ENCODE measurements around the gene SLC51A. TPM values are rescaled to one million over a fixed set of nuclear protein-coding genes. Genes with fewer than 3 reads are reported as not detected.
A peak's percentile ranks its signal among the peaks of the same experiment; 100 is the strongest.

The SLC51A gene
- total and polyA plus RNA-seq, 2 experiments from 2014 or later: 6.0 TPM; not detected in 1

DNA sequence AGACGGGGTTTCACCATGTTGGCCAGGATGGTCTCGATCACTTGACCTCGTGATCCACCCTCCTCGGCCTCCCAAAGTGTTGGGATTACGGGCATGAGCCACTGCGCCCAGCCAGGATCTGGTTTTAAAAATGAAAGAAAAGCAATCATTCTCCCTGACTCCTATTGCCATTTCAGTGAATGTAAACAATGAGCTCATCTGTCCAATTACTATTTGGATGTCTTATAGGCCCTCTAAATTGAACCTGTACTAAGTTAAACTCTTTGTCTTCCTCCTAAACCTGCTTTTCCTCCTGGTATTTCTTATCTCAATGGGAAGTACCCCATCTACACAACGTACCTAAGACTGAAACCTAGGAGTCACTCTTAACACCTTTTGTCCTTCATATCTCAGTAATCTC, 47.5 kb downstream of the SLC51A start:
- TF ChIP-seq EZH2phosphoT487 (IDR thresholded peaks at IDR 0.05; ENCODE audit: insufficient read depth, low read depth): no peak
- no peak for TF ChIP-seq EZH2 (IDR thresholded peaks at IDR 0.05; ENCODE audit: insufficient read depth, poor library complexity, severe bottlenecking)
- Histone ChIP-seq H3K9me3 (ENCODE audit: low read depth) (no peaks in the 10 kb centered on the region), H3F3A (ENCODE audit: insufficient read depth) (peaks cover 6% of the 10 kb centered on the region; the same call in 1 of the 2 replicates), H3K4me2 (ENCODE audit: unreplicated experiment) (no peak overlapping the region), H3K4me1 (ENCODE audit: insufficient read depth) (peaks cover 10% of the 10 kb centered on the region; the same call in 1 of the 2 replicates), H3K9me2 (ENCODE audit: insufficient read depth) (no peaks in the 10 kb centered on the region), H3K79me2 (ENCODE audit: insufficient read depth) (peaks cover 88% of the 10 kb centered on the region), H3K36me3 (ENCODE audit: low read depth) (peaks cover 27% of the 10 kb centered on the region), H3K9ac (no peak overlapping the region), H2AFZ (no peak overlapping the region), H3K27me3 (replicated peaks; ENCODE audit: insufficient read depth) (no peaks in the 10 kb centered on the region), H4K20me1 (ENCODE audit: insufficient read depth) (no peaks in the 10 kb centered on the region), H3K4me3 (no peak overlapping the region), H3K27ac (no peak overlapping the region)
- 89 to 94% methylated on average over 7 of the region's 7 CpGs for WGBS, 2 experiments (ENCODE audit: low coverage in 1 of 2, low lambda C conversion rate in 2 of 2, missing lambda C conversion rate in 2 of 2)
- in situ Hi-C loops (cut with MboI): no loop called here
- DNase-seq: no peak

DNA sequence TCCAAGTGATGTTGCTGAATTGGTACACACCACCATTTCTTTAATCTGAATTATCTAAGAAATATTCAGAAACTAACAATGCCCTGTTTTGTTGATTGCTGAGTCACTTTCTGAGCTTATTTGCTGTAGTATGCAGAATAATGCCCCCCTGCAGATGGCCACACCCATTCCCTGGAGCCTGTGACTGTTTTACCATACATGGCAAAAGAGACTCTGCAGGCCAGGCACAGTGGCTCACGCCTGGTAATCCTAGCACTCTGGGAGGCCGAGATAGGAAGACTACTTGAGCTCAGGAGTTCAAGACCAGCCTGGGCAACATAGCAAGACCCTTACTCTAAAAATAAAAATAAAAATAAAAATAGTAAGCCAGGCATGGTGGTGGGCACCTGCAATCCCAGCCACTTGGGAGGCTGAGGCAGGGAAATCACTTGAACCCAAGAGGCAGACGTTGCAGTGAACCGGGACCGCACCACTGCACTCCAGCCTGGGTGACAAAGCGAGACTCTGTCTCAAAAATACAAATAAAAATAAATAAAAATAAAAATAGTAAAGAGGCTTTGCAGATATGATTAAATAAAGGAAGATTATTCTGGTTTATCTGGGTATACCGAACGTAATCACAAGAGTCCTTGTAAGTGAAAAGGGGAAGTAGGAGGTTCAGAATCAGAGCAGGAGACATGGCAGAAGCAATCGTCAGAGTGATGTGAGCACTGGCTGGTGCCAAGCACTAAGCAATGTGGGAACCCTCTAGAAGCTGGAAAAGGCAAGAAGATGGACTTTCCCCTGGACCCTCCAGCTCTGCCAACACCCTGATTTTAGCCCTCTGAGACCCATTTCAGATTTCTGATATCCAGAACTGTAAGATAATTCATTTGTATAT, 52.2 kb downstream of the SLC51A start:
- WGBS, 2 experiments (ENCODE audit: low coverage in 1 of 2, low lambda C conversion rate in 2 of 2, missing lambda C conversion rate in 2 of 2): 64 to 69% methylated on average over 9 of the region's 9 CpGs
- no peak overlapping the region for H3K4me3 ChIP-seq
- peaks cover 17% of the 10 kb centered on the region; the same call in 1 of the 2 replicates for H3F3A ChIP-seq (ENCODE audit: insufficient read depth)
- H3K27me3 ChIP-seq (replicated peaks; ENCODE audit: insufficient read depth): no peaks in the 10 kb centered on the region
- H3K4me1 ChIP-seq (ENCODE audit: insufficient read depth): peaks cover 15% of the 10 kb centered on the region; the same call in 1 of the 2 replicates
- H3K27ac ChIP-seq: peak overlapping the region; percentile 58
- no peak overlapping the region for H3K4me2 ChIP-seq (ENCODE audit: unreplicated experiment)
- peak; percentile 86 for DNase-seq
- no peak for TF ChIP-seq EZH2 (IDR thresholded peaks at IDR 0.05; ENCODE audit: insufficient read depth, poor library complexity, severe bottlenecking)
- TF ChIP-seq EZH2phosphoT487 (IDR thresholded peaks at IDR 0.05; ENCODE audit: insufficient read depth, low read depth): no peak
- no peak overlapping the region for H2AFZ ChIP-seq
- no peaks in the 10 kb centered on the region for H3K9me3 ChIP-seq (ENCODE audit: low read depth)
- peaks cover 83% of the 10 kb centered on the region for H3K79me2 ChIP-seq (ENCODE audit: insufficient read depth)
- H3K9me2 ChIP-seq (ENCODE audit: insufficient read depth): no peaks in the 10 kb centered on the region
- H3K9ac ChIP-seq: peak overlapping the region; percentile 17; the same call in 1 of the 2 replicates
- peaks cover 24% of the 10 kb centered on the region for H3K36me3 ChIP-seq (ENCODE audit: low read depth)
- no peaks in the 10 kb centered on the region for H4K20me1 ChIP-seq (ENCODE audit: insufficient read depth)
- in situ Hi-C loops (cut with MboI): no loop called here

DNA sequence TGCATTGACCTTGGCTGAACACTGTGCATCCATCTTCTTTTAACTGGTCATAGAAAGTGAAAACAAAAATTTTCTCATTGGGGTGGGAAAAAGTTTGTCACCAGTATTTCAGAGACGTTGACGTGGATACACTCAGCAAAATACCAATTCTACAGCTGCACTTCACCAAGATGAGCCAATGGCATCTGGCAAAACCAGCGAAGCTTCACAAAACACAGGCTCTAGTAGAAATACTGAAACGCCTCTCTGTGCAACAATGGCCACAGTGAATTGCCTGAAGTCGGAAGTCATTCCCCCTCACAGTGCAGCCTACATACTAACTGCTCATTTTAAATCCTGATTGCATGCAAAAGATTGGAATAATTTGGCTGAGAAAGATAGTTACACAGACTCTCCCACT, 54.2 kb downstream of the SLC51A start:
- H3F3A ChIP-seq (ENCODE audit: insufficient read depth): peaks cover 25% of the 10 kb centered on the region; the same call in 1 of the 2 replicates
- in situ Hi-C loops (cut with MboI): no loop called here
- no peak for DNase-seq
- H3K79me2 ChIP-seq (ENCODE audit: insufficient read depth): peaks cover 84% of the 10 kb centered on the region
- peaks cover 24% of the 10 kb centered on the region; the same call in 1 of the 2 replicates for H3K4me1 ChIP-seq (ENCODE audit: insufficient read depth)
- no peak overlapping the region for H3K9ac ChIP-seq
- no peaks in the 10 kb centered on the region for H3K9me3 ChIP-seq (ENCODE audit: low read depth)
- H3K36me3 ChIP-seq (ENCODE audit: low read depth): peaks cover 18% of the 10 kb centered on the region
- TF ChIP-seq EZH2phosphoT487 (IDR thresholded peaks at IDR 0.05; ENCODE audit: insufficient read depth, low read depth) (no peak), EZH2 (IDR thresholded peaks at IDR 0.05; ENCODE audit: insufficient read depth, poor library complexity, severe bottlenecking) (no peak)
- no peaks in the 10 kb centered on the region for H3K9me2 ChIP-seq (ENCODE audit: insufficient read depth)
- WGBS, 2 experiments (ENCODE audit: low coverage in 1 of 2, low lambda C conversion rate in 2 of 2, missing lambda C conversion rate in 2 of 2): 91 to 92% methylated on average over 5 of the region's 5 CpGs
- no peak overlapping the region for H2AFZ ChIP-seq
- H4K20me1 ChIP-seq (ENCODE audit: insufficient read depth): no peaks in the 10 kb centered on the region
- no peak overlapping the region for H3K4me2 ChIP-seq (ENCODE audit: unreplicated experiment)
- H3K4me3 ChIP-seq: no peak overlapping the region
- H3K27me3 ChIP-seq (replicated peaks; ENCODE audit: insufficient read depth): no peaks in the 10 kb centered on the region
- H3K27ac ChIP-seq: no peak overlapping the region

DNA sequence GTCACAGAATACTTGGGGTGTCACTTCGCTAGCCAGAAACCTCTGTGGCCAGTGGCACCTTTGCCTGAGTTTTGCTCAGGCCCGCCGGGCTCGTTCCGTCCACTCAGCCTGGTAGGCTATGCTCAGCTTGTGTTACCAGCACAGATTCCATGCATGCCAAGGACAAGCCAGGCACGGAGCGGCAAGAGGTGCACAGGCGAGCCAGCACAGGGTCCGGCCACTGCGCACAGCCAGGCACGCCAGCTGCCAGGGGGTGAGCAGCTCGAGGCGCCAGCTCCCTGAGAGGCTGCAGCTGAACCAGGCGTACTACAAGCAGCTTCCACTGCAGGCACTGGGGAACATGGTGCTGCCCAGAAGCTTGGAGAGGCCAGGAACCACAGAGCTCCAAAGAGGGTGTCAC, 56.5 kb downstream of the SLC51A start:
- Histone ChIP-seq H3K4me3 (no peak overlapping the region), H3K9me2 (ENCODE audit: insufficient read depth) (no peaks in the 10 kb centered on the region), H3F3A (ENCODE audit: insufficient read depth) (peaks cover 28% of the 10 kb centered on the region; the same call in 1 of the 2 replicates), H3K9me3 (ENCODE audit: low read depth) (no peaks in the 10 kb centered on the region), H3K9ac (no peak overlapping the region), H3K36me3 (ENCODE audit: low read depth) (peaks cover 8% of the 10 kb centered on the region), H2AFZ (no peak overlapping the region), H3K79me2 (ENCODE audit: insufficient read depth) (peaks cover 85% of the 10 kb centered on the region), H4K20me1 (ENCODE audit: insufficient read depth) (no peaks in the 10 kb centered on the region), H3K4me2 (ENCODE audit: unreplicated experiment) (no peak overlapping the region), H3K27ac (no peak overlapping the region), H3K4me1 (ENCODE audit: insufficient read depth) (peaks cover 24% of the 10 kb centered on the region; the same call in 1 of the 2 replicates), H3K27me3 (replicated peaks; ENCODE audit: insufficient read depth) (no peaks in the 10 kb centered on the region)
- no peak for DNase-seq
- in situ Hi-C loops (cut with MboI): no loop called here
- 97 to 98% methylated on average over 14 of the region's 14 CpGs for WGBS, 2 experiments (ENCODE audit: low coverage in 1 of 2, low lambda C conversion rate in 2 of 2, missing lambda C conversion rate in 2 of 2)
- TF ChIP-seq EZH2phosphoT487 (IDR thresholded peaks at IDR 0.05; ENCODE audit: insufficient read depth, low read depth) (no peak), EZH2 (IDR thresholded peaks at IDR 0.05; ENCODE audit: insufficient read depth, poor library complexity, severe bottlenecking) (no peak)

All from GM23248 (cell line).